Astrocyte (in vitro differentiated cells and primary cell): ENCODE results near the gene UPF2. TPM values are rescaled to one million over a fixed set of nuclear protein-coding genes. Genes with fewer than 3 reads are reported as not detected.
"Not testable (repeated sequence)": the region's sequence is repeated elsewhere in the genome, so short reads cannot be mapped to it uniquely, and the experiment has no call there.

Experiments
- DNase-seq: peaks from one replicate; pipeline ENCODE4 v3.0.0-alpha.2; 2010; ENCODE audit warnings: low read depth
- FAIRE-seq: peaks from 2 replicates; lab custom pipeline; 2011; peaks lifted over from hg19 to GRCh38; lab: Jason Lieb, UNC
- H2AFZ ChIP-seq: 2 replicates; pipeline ENCODE4 v1.6.0; 2012; ENCODE audit warnings: low read depth, low read length, inconsistent platforms
- H3K27ac ChIP-seq: 2 replicates; pipeline ENCODE4 v1.5.1; 2011; ENCODE audit warnings: low read depth, low read length, inconsistent platforms
- H3K27me3 ChIP-seq: 2 replicates; pipeline ENCODE4 v1.6.0; 2011; ENCODE audit warnings: low read length, inconsistent platforms; ENCODE audit not compliant: insufficient read depth
- H3K36me3 ChIP-seq: 2 replicates; pipeline ENCODE4 v1.5.1; 2011; ENCODE audit warnings: low read length, inconsistent platforms; ENCODE audit not compliant: insufficient read depth
- H3K4me1 ChIP-seq: 2 replicates; pipeline ENCODE4 v1.5.1; 2011; ENCODE audit warnings: low read length, inconsistent platforms; ENCODE audit not compliant: insufficient read depth
- H3K4me2 ChIP-seq: 2 replicates; pipeline ENCODE4 v1.6.0; 2012; ENCODE audit warnings: low read length, inconsistent platforms
- H3K4me3 ChIP-seq: 2 replicates; pipeline ENCODE4 v1.5.1; 2011; ENCODE audit warnings: low read depth, mild to moderate bottlenecking, low read length, inconsistent platforms; ENCODE audit not compliant: insufficient read depth
- H3K79me2 ChIP-seq: 2 replicates; pipeline ENCODE4 v1.6.0; 2012; ENCODE audit warnings: mild to moderate bottlenecking, low read length, inconsistent platforms; ENCODE audit not compliant: insufficient read depth
- H3K9ac ChIP-seq: 2 replicates; pipeline ENCODE4 v1.6.0; 2012; ENCODE audit warnings: mild to moderate bottlenecking, low read length, inconsistent platforms
- H3K9me3 ChIP-seq: 2 replicates; pipeline ENCODE4 v1.5.1; 2012; ENCODE audit warnings: low read depth, mild to moderate bottlenecking, low read length, inconsistent platforms; ENCODE audit not compliant: insufficient read depth
- H4K20me1 ChIP-seq: 2 replicates; pipeline ENCODE4 v1.6.0; 2012; ENCODE audit warnings: low read length, inconsistent platforms; ENCODE audit not compliant: insufficient read depth
- H3K27ac Mint-ChIP-seq: one replicate; pipeline ENCODE4 v1.8.0; 2021; ENCODE audit warnings: mild to moderate bottlenecking, mixed read lengths; ENCODE audit not compliant: unreplicated experiment
- H3K27me3 Mint-ChIP-seq: one replicate; pipeline ENCODE4 v1.8.0; 2021; ENCODE audit warnings: low read depth, mixed read lengths; ENCODE audit not compliant: unreplicated experiment
- H3K36me3 Mint-ChIP-seq: one replicate; pipeline ENCODE4 v1.8.0; 2021; ENCODE audit warnings: low read depth, mixed read lengths; ENCODE audit not compliant: unreplicated experiment
- H3K4me1 Mint-ChIP-seq: one replicate; pipeline ENCODE4 v1.8.0; 2021; ENCODE audit warnings: low read depth, mixed read lengths; ENCODE audit not compliant: unreplicated experiment
- H3K4me3 Mint-ChIP-seq: one replicate; pipeline ENCODE4 v1.8.0; 2021; ENCODE audit warnings: mild to moderate bottlenecking, moderate library complexity, mixed read lengths; ENCODE audit not compliant: unreplicated experiment
- H3K9me3 Mint-ChIP-seq: one replicate; pipeline ENCODE4 v1.8.0; 2021; ENCODE audit warnings: mild to moderate bottlenecking, mixed read lengths; ENCODE audit not compliant: unreplicated experiment
- EZH2 ChIP-seq: IDR thresholded peaks from 2 replicates; pipeline ENCODE4 v1.6.1; 2012; ENCODE audit warnings: mild to moderate bottlenecking, low read length, inconsistent platforms; ENCODE audit not compliant: insufficient read depth
- total RNA-seq: library from RNA; stranded (reverse); gene quantifications from 2 replicates; pipeline ENCODE4 v1.2.1, GENCODE V29; 2021
- TF ChIP-seq, protein P1 (sequence below): IDR thresholded peaks from 2 replicates; pipeline ENCODE4 v1.5.1; 2011; ENCODE audit warnings: low read depth, mild to moderate bottlenecking, inconsistent platforms, low read length, moderate library complexity; ENCODE audit not compliant: insufficient read depth

Gene UPF2
- total RNA-seq, 1 donor from 2014 or later = 23.2 TPM

DNA sequence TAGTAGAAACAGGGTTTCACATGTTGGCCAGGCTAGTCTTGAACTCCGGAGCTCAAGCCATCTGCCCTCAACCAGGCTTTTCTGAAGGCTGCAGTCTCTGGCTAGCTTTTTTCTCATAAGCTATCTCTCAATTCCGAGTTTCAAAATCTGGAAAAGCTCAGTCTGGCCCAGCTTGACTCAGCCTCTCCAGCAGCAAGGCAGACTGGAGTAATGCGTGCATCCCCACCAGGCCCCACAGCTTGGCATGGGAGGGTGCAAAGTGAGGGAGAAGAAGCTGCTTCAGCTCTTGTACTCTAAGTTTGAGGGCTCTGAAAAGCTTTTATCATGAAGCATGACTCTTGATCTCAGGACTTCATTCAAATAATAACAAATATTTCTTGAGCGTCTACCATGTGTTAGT is 30.9 kb upstream of the UPF2 start:
- TF ChIP-seq, protein P1, sequence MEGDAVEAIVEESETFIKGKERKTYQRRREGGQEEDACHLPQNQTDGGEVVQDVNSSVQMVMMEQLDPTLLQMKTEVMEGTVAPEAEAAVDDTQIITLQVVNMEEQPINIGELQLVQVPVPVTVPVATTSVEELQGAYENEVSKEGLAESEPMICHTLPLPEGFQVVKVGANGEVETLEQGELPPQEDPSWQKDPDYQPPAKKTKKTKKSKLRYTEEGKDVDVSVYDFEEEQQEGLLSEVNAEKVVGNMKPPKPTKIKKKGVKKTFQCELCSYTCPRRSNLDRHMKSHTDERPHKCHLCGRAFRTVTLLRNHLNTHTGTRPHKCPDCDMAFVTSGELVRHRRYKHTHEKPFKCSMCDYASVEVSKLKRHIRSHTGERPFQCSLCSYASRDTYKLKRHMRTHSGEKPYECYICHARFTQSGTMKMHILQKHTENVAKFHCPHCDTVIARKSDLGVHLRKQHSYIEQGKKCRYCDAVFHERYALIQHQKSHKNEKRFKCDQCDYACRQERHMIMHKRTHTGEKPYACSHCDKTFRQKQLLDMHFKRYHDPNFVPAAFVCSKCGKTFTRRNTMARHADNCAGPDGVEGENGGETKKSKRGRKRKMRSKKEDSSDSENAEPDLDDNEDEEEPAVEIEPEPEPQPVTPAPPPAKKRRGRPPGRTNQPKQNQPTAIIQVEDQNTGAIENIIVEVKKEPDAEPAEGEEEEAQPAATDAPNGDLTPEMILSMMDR = no peak
- TF ChIP-seq EZH2 = no peak
- Mint-ChIP-seq H3K9me3 (no peaks in the 10 kb centered on the region), H3K36me3 (peaks cover 7% of the 10 kb centered on the region), H3K27me3 (no peaks in the 10 kb centered on the region), H3K4me3 (no peak overlapping the region), H3K27ac (no peak overlapping the region), H3K4me1 (no peaks in the 10 kb centered on the region)
- Histone ChIP-seq H3K79me2 (peaks cover 18% of the 10 kb centered on the region), H3K4me3 (no peak overlapping the region), H3K9me3 (no peaks in the 10 kb centered on the region), H3K9ac (no peak overlapping the region), H3K36me3 (no peaks in the 10 kb centered on the region), H3K27ac (no peak overlapping the region), H2AFZ (no peak overlapping the region), H4K20me1 (peaks cover 3% of the 10 kb centered on the region), H3K4me2 (no peak overlapping the region), H3K4me1 (no peaks in the 10 kb centered on the region), H3K27me3 (no peaks in the 10 kb centered on the region)
- FAIRE-seq (no peak), DNase-seq (no peak)

DNA sequence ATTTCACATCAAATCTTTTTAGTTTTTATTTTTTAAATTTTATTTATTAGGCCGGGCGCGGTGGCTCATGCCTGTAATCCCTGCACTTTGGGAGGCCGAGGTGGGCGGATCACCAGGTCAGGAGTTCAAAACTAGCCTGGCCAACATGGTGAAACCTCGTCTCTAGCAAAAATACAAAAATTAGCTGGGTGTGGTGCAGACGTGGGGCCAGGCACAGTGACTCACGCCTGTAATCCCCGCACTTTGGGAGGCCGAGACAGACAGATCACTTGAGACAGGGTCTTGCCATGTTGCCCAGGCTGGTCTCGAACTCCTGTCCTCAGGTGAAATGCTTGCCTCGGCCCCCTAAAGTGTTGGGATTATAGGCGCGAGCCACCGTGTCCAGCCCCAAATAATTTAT is 28.8 kb upstream of the UPF2 start:
- Histone ChIP-seq H3K79me2 (peaks cover 18% of the 10 kb centered on the region), H3K27ac (peak overlapping the region; percentile 19)
- not testable (repeated sequence) for H3K27me3 ChIP-seq, H3K9me3 ChIP-seq, FAIRE-seq, H3K36me3 Mint-ChIP-seq, H3K4me1 Mint-ChIP-seq, H3K4me3 Mint-ChIP-seq, H3K9ac ChIP-seq, H3K36me3 ChIP-seq, H2AFZ ChIP-seq, H3K4me3 ChIP-seq, DNase-seq, H3K27ac Mint-ChIP-seq, H4K20me1 ChIP-seq, H3K27me3 Mint-ChIP-seq, H3K4me1 ChIP-seq, H3K4me2 ChIP-seq, H3K9me3 Mint-ChIP-seq

DNA sequence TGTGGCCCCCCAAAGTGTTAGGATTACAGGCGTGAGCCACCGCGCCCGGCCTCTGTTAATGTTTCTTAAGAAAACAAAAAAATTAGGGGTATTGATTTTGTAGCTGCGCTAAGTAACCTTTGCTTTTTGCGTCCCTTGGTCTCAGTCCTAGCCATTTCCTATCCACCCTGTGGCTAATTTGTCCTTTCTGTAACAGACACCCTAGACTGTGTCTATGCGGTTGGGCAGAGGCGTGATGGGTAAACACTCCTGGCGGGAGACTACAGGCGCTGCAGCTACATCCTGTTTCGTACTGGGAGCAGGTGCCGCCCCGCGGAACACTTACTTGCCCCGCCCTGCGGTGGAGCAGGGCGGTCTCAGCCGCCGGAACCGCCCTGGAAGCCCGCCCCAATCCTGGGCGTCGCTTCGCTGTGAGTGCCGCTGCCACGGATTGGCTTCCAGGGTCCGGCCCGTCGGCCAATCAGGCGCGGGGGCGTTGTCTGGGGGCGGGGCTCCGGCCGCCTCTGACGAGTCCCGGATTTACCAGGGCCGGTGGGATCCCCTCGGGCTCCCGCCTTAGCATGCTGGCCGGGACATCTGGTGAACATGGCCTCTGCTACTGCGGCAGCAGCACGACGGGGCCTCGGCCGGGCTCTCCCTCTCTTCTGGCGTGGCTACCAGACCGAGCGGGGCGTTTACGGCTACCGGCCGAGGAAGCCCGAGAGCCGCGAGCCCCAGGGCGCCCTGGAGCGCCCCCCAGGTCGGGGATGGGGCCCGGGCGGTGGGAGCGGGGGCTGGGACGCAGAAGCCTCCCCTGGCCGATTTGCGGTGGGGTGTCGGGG is 26.1 kb upstream of the UPF2 start, which contains the start of gene DHTKD1:
DHTKD1 (plus strand) TSS at position 506 of the 821 bp plus-strand sequence; CDS start at position 586, 80 bp downstream.
- H3K27me3 Mint-ChIP-seq = no peaks in the 10 kb centered on the region
- H3K27ac ChIP-seq = peak within 1 kb of the TSS; percentile 78
- no peaks in the 10 kb centered on the region for H3K9me3 ChIP-seq
- H3K4me3 Mint-ChIP-seq = peak within 1 kb of the TSS; percentile 86
- H3K27me3 ChIP-seq = no peaks in the 10 kb centered on the region
- FAIRE-seq (no peak), DNase-seq (peak; percentile 91)
- H3K27ac Mint-ChIP-seq = peak within 1 kb of the TSS; percentile 85
- TF ChIP-seq, protein P1 = no peak
- no peak for TF ChIP-seq EZH2
- peak within 1 kb of the TSS; percentile 91 for H3K9ac ChIP-seq
- peak within 1 kb of the TSS; percentile 86 for H2AFZ ChIP-seq
- peaks cover 8% of the 10 kb centered on the region for H3K4me1 ChIP-seq
- peaks cover 7% of the 10 kb centered on the region for H3K4me1 Mint-ChIP-seq
- H3K4me2 ChIP-seq = peak within 1 kb of the TSS; percentile 79
- peak within 1 kb of the TSS; percentile 86 for H3K4me3 ChIP-seq
- no peaks in the 10 kb centered on the region for H3K36me3 ChIP-seq
- peaks cover 2% of the 10 kb centered on the region for H3K36me3 Mint-ChIP-seq
- H3K79me2 ChIP-seq = peaks cover 18% of the 10 kb centered on the region
- H3K9me3 Mint-ChIP-seq = peaks cover 4% of the 10 kb centered on the region
- H4K20me1 ChIP-seq = peaks cover 3% of the 10 kb centered on the region
